NCI-H1436 (cell line): ENCODE data around the gene CLIC2.
A peak's percentile ranks its signal among the peaks of the same experiment; 100 is the strongest.
"Not testable (repeated sequence)": the region's sequence is repeated elsewhere in the genome, so short reads cannot be mapped to it uniquely, and the experiment has no call there.

Experiments used
- DNase-seq: peaks from one replicate; lab custom pipeline; 2025; lab: John Stamatoyannopoulos, UW

The CLIC2 gene

DNA sequence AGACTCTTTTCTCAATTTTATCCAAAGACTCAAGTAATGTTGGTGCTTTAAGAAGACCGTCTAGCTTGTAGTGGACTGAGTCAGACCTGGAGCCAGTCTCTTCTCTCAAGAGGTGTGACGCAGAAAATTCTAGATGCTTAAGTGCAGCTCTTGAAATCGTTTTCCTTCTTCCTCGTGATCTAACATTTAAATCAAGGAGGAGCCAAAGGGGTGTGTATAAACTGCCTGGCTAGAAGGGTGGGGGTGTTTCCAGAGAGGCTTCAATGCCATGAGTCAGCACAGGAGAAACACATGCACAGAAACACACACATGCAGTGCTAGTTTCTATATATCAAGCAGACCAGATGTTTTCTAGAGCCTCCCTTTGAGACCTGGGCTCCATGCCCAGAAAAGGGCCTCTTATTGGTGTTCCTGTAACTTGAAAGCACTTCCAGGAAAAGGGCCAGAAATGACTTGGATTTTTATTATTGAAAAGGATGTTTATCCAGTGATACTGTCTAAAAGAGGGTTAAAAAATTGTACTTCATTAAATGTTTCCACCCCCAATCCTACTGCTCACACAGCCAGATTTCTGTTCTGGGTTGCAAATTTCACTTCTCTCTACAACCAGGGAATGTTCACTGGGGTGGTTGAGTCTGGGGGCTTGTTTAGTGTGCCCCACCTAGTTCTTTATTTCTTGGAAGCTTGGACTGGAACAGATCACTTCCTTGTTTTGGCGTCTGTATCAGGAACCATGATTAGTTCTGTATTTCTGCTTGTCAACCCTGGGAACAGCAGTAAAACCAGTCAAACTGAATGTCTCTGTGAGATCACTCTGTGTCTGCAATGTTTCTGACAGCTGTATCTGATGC lies at the start of gene CLIC2:
Gene CLIC2 (minus strand): TSS at position 129 of the 851 bp plus-strand sequence. CDS start 187 bp downstream, outside the sequence.
- DNase-seq: no peak

DNA sequence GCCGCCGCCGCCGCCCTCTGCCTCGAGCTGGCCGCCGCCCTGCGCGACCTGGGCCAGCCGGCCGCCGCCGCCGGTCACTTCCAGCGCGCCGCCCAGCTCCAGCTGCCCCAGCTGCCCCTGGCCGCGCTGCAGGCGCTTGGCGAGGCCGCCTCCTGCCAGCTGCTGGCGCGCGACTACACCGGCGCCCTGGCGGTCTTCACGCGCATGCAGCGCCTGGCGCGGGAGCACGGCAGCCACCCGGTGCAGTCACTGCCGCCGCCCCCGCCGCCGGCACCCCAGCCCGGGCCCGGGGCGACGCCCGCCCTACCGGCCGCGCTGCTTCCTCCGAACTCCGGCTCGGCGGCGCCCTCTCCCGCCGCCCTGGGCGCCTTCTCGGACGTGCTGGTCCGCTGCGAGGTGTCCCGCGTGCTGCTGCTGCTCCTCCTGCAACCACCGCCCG lies 48.1 kb upstream of the CLIC2 start:
- DNase-seq: not testable (repeated sequence)

DNA sequence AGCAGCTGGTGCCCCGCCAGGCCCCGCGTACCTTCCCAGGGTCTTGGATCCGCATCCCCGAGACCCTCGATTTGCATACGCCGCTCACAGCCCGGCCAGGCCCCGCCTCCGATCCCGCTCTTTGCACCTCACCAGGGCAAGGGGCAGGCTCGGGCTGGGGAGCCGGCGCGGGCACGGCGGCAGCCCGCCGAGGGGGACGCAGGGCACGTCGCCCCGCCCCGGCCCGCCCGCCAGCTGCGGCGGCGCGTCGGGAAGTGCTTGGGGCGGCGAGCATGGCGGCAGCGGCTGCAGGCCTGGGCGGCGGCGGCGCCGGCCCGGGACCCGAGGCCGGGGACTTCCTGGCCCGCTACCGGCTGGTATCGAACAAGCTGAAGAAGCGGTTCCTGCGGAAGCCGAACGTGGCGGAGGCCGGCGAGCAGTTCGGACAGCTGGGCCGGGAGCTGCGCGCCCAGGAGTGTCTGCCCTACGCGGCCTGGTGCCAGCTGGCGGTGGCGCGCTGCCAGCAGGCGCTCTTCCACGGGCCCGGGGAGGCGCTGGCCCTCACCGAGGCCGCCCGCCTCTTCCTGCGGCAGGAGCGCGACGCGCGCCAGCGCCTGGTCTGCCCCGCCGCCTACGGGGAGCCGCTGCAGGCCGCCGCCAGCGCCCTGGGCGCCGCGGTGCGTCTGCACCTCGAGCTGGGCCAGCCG lies 47.6 kb upstream of the CLIC2 start, which contains the start of gene F8A2:
Gene F8A2 (plus strand): TSS at position 253 of the 686 bp plus-strand sequence. CDS start 20 bp downstream, at position 273.
- not testable (repeated sequence) for DNase-seq

DNA sequence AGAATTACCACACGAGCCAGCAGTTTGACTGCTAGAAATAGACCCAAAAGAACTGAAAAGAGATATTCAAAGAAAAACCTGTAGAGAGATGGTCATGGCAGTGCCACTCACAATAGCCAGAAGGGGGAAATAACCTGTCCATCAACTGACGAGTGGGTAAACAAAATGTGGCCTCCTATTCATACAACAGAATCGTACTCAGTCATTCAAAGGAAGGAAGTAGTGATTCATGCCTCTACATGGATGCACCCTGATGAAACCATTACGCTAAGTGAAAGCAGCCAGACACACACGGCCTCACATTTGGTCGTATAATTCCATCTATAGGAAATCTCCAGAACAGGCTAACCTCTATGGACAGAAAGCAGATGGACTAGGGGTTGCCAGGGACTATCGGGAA lies 45.4 kb upstream of the CLIC2 start:
- not testable (repeated sequence) for DNase-seq

DNA sequence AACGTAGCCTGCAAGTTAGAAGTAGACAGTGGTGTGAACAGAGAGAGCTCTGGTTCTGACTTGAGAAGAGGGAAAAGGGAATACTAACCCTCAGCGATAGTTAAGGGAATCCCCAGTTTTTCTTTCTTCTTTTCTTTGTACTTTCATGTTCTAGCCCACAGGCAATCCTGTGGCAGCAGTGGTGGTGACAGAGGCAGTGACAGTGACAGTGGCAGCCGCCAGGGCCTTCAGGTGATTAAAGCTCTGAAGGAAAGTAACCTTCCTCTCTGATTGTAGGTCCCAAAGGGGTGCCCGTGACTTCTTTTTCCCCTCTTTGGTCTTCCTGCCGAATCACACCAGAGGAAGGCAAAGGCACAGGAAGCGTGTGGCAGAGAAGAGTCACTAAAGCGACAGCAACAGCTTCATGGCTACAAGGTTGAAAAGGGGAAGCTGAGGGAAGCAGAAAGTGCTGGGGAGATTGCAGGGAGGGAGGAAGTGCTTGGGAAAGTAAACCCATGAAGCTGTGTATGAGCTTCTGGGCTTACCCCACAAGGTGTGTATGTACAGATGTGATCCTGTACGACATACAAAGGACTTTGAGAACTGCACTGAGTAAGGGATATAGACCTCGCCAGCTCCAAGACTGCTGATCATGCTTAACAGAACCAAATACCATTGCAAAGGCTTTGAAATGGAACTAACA lies 39.5 kb upstream of the CLIC2 start:
- not testable (repeated sequence) for DNase-seq

DNA sequence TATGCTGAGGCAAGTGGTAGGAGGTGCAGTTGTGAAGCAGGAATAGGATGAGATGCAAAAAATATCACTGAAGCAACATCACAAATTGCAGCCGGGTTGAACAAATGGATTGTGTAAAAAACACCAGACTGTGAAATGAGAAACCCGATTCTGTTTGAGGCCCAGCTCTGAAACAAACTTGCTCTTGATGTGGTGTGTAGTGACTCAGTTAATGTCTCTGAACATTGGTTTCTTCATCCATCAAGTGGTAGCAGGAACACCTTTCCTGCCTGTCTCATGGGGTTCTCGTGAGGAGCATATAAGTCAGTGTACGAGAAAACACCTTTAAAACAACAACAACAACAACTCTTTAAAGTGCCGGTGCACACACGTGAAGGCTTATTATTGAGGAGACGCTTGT lies 29.3 kb upstream of the CLIC2 start:
- not testable (repeated sequence) for DNase-seq

DNA sequence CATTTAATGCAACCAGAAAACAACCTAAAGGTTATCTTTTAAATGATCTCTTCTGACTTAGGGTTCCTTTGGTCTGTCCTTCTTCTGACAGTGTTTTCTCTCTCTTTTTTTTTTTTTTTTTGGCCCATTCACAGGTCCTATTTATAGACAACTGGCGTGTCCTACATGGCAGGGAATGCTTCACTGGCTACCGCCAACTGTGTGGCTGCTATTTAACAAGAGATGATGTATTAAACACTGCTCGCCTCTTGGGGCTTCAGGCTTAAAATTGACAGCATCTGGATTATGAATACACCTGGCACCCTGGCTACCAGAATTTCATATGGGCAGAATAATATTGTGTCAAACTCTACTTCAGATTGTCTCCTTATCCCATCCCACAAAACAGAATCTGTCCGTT lies 15.0 kb upstream of the CLIC2 start:
- DNase-seq: not testable (repeated sequence)

DNA sequence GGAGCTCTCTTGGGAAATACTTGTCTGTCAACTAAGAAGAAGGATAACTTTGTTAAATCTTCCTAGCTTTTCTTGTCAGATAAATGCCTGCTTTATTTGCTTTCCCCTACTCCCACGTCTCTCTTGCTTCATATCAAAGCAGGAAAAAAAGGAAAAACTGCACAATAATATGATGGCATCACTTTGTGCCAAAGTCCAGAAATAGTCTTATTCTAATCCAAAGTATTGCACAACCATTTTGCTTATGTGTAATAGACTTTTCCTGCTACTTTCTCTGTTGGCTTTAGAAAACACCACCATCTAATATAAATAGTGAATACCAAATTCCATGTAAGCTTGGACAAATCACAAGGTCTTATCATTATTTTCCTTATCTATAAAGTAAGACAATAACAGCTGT lies 11.3 kb upstream of the CLIC2 start:
- DNase-seq: not testable (repeated sequence)

DNA sequence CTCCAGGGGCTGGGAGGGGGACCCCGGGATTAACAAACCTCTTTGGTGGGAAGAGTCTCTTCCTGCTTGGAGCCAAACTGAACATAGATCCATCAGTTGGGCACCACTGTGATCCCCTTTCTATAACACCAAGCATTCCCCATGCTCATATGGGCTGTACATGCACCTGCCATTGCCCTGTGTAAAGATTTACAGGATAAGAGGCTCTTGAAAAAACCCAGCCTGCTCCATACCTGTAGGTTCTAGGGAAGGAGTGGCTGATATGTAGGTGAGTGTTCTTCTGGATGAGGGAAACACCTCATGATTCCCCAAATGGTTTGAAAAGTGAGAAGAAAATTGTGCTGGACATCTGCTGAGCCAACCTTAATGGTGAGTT lies 911 bp upstream of the CLIC2 start:
- not testable (repeated sequence) for DNase-seq

DNA sequence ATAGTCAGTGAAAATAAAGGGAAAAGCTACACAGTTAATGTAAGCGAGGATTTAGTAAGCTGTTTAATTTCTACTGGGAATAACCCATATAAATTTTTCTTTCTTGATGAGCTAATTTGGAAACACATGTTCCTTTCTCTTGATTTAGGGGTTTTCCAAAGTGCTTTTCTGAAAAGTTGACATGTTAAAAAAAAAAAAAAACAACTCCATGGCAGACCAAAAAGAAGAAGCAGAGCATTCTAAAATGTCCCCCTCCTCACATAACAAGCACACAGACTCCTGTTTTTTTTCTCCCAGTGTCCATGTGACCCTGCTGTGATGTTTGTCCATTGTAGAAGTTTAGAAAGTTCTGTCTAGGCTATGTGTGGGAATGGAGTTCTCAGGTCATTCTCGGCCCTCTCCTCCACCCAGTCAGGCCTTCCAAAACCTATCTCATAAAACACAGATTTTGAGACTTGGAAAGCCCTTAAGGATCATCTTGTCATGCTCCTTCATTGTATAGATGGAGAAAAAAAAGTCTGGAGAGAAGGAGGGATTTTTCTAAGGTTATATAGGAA lies 792 bp downstream of the CLIC2 start:
- no peak for DNase-seq

DNA sequence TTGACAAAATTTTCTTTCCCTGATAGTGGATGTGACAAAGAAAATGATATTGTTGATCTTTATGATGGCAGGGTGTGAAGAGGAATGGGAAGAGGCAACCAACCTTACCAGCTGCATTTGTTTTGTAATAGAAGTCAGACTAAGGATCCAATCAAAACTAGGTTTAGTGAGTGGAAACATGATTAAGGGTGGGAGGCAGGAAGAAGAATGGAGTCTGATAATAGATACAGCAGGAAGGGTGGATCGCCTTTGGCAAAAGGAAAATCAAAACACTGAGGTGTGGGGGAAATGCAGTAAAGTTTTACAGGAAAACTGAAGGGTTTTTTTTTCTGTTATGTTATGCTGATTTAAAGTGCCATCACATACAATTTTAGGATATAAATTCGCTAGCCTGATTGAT lies 3.4 kb downstream of the CLIC2 start:
- DNase-seq: no peak

DNA sequence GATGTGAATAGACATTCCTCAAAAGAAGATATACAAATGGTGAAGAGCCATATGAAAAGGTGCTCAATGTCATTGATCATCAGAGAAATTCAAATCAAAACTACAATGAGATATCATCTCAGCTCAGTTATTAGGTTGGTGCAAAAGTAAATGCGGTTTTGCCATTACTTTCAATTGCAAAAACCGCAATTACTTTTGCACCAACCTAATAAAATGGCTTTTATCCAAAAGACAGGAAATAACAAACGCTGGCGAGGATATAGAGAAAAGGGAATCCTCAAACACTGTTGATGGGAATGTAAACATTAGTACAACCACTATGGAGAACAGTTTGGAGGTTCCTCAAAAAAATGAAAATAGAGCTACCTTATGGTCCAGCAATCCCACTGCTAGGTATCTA lies 5.1 kb downstream of the CLIC2 start:
- DNase-seq: no peak

DNA sequence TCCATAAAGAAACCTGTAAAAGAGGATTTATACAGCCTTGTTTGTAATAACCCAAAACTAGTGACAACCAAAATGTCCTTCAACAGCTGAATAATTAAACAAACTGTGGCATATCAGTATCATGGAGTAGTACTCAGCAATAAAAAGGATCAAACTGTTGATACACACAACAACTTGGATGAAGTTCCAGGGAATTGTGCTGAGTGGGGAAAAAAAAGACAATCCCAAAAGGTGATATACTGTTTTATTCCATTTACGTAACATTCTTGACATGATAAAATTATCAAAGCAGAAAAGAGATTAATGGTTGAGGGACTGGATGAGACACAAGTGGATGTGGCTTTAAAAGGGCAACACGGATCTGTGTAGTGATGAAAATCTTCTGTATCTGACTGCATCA lies 7.8 kb downstream of the CLIC2 start:
- DNase-seq: no peak

DNA sequence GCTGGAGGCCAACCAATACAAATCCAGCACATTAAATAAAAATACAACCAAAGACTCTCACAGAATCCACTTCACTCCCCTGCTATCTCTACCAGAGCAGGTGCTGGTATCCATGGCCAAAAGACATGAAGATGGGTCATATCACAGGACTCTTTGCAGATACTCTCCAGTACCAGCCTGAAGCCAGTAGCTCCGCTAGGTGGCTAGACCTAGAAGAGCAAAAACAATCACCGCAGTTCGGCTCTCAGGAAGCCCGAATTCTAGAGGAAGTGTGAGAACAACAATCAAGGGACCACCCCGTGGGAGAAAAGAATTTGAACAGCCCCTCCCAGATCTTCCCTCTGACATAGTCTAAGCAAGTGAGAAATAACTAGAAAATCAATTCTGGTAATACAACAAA lies 20.2 kb downstream of the CLIC2 start:
- DNase-seq: no peak

DNA sequence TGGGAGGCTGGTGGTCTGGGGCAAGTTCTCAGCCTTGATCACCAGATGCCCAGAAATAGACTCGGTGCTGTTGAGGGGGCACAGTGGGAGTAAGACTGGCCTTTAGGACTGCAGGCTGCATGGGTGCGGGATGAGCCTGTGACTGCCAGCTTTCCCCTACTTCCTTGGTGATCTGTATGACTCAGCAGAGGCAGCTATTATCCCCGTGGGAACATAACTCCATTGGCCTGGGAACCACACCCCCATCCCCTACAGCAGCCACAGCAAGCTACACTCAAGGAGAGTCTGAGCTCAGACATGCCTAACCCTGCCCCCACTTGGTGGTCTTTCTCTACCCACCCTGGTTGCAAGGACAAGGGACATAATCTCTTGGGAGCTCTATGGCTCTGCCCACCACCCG lies 20.6 kb downstream of the CLIC2 start:
- peak; percentile 16 for DNase-seq

DNA sequence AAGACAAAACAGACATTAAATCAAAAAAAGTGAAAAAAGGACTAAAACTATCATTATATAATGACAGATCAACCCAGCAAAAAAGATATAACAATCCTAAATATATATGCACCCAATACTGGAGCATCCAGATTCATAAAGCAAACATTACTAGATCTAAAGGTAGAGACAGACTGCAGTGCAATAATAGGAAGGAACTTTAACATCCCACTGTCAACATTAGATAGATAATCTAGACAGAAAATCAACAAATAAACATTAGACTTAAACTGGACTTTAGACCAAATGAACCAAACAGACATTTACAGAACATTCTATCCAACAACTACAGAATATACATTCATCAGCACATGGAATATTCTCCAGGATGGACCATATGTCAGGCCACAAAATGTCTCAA lies 40.6 kb downstream of the CLIC2 start:
- DNase-seq: no peak

DNA sequence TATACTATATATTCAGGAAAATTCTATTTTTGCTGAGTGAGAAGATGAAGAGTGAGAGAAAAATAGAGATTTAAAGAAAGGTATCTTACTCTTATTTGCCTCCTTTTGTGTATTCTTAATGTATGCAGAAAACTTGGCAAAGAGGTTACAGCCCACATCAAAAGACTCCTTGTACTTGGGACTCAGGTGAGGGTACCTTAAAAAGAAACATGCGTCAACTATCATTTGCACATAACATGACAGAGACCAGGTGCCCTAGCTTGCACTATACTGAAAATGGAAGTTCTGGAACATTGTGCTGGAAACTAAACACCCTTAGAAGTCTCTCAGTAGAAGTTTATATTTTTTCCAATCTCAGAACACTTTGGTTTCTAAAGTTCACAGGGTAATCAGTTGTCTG lies 54.5 kb downstream of the CLIC2 start:
- no peak for DNase-seq

DNA sequence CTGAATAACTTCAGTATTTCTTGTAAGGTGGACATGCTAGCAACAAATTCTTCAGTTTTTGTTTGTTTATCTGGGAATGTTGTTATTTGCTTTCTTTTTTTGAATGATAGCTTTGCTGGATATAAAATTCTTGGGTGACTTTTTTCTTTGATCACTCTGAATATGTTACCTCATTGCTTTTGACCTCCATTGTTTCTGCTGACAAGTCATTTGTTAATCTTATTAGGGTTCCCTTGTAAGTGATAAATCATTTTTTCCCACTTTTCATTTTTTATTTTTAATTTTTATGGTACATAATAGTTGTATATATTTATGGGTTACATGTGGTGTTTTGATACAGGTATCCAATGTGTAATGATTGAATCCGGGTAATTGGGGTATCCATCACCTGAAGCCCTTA lies 63.4 kb downstream of the CLIC2 start:
- DNase-seq: no peak

DNA sequence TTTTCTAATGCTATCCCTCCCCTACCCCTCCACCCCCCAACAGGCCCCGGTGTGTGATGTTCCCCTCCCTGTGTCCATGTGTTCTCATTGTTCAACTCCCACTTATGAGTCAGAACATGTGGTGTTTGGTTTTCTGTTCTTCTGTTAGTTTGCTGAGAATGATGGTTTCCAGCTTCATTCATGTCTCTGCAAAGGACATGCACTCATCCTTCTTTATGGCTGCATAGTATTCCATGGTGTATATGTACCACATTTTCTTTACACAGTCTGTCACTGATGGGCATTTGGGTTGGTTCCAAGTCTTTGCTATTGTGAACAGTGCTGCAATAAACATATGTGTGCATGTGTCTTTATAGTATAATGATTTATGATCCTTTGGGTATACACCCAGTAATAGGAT lies 66.4 kb downstream of the CLIC2 start:
- not testable (repeated sequence) for DNase-seq

DNA sequence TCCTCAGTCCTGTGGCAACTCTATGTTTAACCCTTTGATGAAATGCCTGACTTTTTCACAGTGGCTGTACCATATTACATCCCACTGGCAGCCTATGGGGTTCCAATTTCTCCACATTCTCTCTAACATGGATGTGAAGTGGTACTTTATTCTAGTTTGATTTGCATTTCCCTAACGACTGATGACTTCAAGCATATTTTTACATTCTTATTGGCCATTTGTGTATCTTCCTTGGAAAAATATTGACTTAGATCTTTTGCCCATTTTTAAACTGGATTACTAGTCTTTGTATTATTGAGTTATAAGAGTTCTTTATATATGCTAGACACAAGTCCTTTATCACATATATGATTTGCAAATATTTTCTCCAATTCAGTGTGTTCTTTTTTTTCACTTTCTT lies 68.0 kb downstream of the CLIC2 start:
- no peak for DNase-seq

DNA sequence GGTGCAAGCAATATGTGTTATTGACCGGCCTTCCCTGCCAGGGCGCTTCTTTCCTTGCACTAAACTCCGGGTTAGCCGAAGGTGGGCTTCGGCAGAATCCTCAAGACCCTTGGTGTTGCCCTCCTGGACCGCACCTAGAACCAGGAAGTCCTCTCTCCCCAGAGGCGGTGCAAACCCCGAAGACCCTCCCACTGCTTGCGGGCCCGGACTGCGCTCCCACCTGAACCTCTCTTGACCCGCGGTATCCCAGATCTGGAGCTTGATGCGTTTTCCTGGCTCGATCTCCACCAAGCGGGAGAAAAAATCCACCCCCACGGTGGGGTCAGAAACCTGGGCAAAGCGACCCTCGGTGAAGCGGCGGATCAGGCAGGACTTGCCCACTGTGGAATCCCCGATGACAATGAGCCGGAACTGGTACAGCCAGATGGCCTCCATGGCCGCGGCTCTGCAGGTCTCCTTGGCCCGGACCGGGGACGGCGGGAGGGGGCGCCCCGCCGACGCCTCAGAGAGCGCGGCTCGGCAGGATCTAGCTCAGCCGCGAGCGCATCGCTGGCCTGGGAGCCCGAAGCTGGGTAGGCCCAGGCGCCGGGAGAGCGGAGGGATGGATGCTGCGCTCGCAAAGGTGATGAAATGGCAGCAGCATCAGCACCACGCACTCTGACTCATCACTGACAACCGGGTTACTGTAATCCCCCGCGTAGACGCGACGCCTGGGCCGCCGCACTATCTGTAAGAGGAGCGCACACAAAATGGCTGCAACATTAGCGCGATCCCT lies 70.4 kb downstream of the CLIC2 start, which contains the start of gene RAB39B:
Gene RAB39B (minus strand): TSS at position 638 of the 775 bp plus-strand sequence. CDS start 203 bp downstream, at position 435.
- peak; percentile 76 for DNase-seq
